ENCODE data around the gene LENG8.

- TF ChIP-seq CTCF (IDR thresholded peaks at IDR 0.05) (no peak), POLR2A (IDR thresholded peaks at IDR 0.05) (no peak)
These were observed 15.1 kb downstream of the LENG8 start for GRCh38 chr19:54464044-54464629.

Data from Peyer's patch (tissue), 4 donors.